A549 treated with Mapracorat at 1 μM for 4 hours (cell line): Measurements from ENCODE around the gene MSMO1. TPM values are rescaled to one million over a fixed set of nuclear protein-coding genes. Genes with fewer than 3 reads are reported as not detected.

Source experiments
- total RNA-seq: library from RNA; stranded (reverse); fragments of 200-300 nt; extraction: Qiagen RNA extraction; gene quantifications from 5 replicates; pipeline ENCODE4 v1.2.3, GENCODE V29; 2022

The MSMO1 gene
- total RNA-seq = 16.5 to 22.2 TPM (median 20.3 TPM) in 5 replicates

GRCh38 chr4:165327211-165328100 is at the start of gene MSMO1:
Gene MSMO1, plus strand, starts transcription at chr4:165327669. Its CDS starts 5,702 bp downstream, at chr4:165333371.

GRCh38 chr4:165378745-165379677 is 51.5 kb downstream of the MSMO1 start, which contains the start of gene CPE:
Gene CPE, plus strand, starts transcription at chr4:165379008. Its CDS starts 214 bp downstream, at chr4:165379222.

Other genes with a start within 250 kb of the MSMO1 start
- 6.8 to 8.7 TPM (median 7.7 TPM) in 5 replicates for gene TMEM192, start 214.8 kb upstream of the MSMO1 start, total RNA-seq
- 11.1 to 16.6 TPM (median 16.1 TPM) in 5 replicates for gene KLHL2, start 120.1 kb upstream of the MSMO1 start, total RNA-seq
- gene CPE, start 51.3 kb downstream of the MSMO1 start, total RNA-seq = 1.5 to 2.6 TPM (median 1.7 TPM) in 5 replicates